Measurements from ENCODE around the gene ITGA5.

DNA sequence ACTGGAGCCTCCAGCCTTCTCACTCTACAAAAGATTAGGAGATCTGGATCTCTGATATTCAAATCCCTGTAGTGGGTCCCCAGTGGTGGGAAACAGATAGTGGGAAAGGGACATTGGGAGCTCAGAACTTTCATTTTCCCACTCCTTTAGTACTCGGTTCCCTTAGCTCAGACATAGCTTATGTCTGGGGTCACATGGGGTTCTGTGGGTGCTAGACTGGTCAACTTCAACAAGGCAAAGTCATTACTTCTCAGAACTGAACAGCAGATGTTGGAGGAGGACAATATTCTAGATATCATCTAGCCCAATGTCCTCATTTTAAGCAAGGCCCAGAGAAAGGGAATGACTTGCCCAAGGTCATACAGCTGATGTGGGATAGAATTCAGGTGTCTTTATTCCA is 19.5 kb upstream of the ITGA5 start:
- TF ChIP-seq SIN3A (IDR thresholded peaks at IDR 0.05; ENCODE audit: borderline replicate concordance, insufficient read depth, low read length) = no peak
- no peak for TF ChIP-seq POLR2AphosphoS5 (IDR thresholded peaks at IDR 0.05; ENCODE audit: low read depth, low read length)
- no peak for TF ChIP-seq FOXP2 (optimal IDR thresholded peaks at IDR 0.05; ENCODE audit: borderline replicate concordance, extremely low read depth, extremely low read length, insufficient read depth)
- TF ChIP-seq, protein P1, sequence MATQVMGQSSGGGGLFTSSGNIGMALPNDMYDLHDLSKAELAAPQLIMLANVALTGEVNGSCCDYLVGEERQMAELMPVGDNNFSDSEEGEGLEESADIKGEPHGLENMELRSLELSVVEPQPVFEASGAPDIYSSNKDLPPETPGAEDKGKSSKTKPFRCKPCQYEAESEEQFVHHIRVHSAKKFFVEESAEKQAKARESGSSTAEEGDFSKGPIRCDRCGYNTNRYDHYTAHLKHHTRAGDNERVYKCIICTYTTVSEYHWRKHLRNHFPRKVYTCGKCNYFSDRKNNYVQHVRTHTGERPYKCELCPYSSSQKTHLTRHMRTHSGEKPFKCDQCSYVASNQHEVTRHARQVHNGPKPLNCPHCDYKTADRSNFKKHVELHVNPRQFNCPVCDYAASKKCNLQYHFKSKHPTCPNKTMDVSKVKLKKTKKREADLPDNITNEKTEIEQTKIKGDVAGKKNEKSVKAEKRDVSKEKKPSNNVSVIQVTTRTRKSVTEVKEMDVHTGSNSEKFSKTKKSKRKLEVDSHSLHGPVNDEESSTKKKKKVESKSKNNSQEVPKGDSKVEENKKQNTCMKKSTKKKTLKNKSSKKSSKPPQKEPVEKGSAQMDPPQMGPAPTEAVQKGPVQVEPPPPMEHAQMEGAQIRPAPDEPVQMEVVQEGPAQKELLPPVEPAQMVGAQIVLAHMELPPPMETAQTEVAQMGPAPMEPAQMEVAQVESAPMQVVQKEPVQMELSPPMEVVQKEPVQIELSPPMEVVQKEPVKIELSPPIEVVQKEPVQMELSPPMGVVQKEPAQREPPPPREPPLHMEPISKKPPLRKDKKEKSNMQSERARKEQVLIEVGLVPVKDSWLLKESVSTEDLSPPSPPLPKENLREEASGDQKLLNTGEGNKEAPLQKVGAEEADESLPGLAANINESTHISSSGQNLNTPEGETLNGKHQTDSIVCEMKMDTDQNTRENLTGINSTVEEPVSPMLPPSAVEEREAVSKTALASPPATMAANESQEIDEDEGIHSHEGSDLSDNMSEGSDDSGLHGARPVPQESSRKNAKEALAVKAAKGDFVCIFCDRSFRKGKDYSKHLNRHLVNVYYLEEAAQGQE (IDR thresholded peaks at IDR 0.05; ENCODE audit: insufficient read depth in 1 of 2, low read depth in 2 of 2, low read length in 2 of 2) = no peak
- no peak for TF ChIP-seq TAF1 (IDR thresholded peaks at IDR 0.05; ENCODE audit: borderline replicate concordance, insufficient read depth, low read length)

All from PFSK-1 (cell line).